B cell (primary cell): ENCODE data around the gene PRKD2. TPM values are rescaled to one million over a fixed set of nuclear protein-coding genes. Genes with fewer than 3 reads are reported as not detected.
A peak's percentile ranks its signal among the peaks of the same experiment; 100 is the strongest.

Source experiments
- ATAC-seq: fragments of 200-7000 bp; cut with Tn5 transposase; one replicate; pipeline ENCODE4 v1.10.0; 2021; ENCODE audit warnings: low read depth, mild to moderate bottlenecking, moderate number of reproducible peaks, moderate library complexity
- CTCF ChIA-PET: fragments of 350-600 bp; sonication (Branson Sonifier 250); formaldehyde crosslinking; loops from one replicate; lab custom pipeline; 2021; ENCODE audit warnings: antibody characterized with exemption, inconsistent platforms; lab: Charles Lee
- POLR2A ChIA-PET: fragments of 350-600 bp; sonication (Branson Sonifier 250); formaldehyde crosslinking; loops from one replicate; lab custom pipeline; 2021; ENCODE audit warnings: antibody characterized with exemption; lab: Charles Lee
- DNase-seq: peaks from one replicate; pipeline ENCODE4 v3.0.0; 2013
- H2AFZ ChIP-seq: 2 replicates; pipeline ENCODE4 v1.6.1; 2012; ENCODE audit warnings: mild to moderate bottlenecking, low read depth, low read length; ENCODE audit not compliant: insufficient read depth, poor library complexity, severe bottlenecking
- H3K27ac ChIP-seq, 2 donors: 1 replicate in 1 of 2; 2 replicates in 1 of 2; pipeline ENCODE4 v1.5.1; 2012 to 2013; ENCODE audit warnings: low read length in 2 of 2, mild to moderate bottlenecking in 2 of 2, moderate library complexity in 1 of 2
- H3K27me3 ChIP-seq, 4 experiments: fragments of 200-600 bp in 1 of 4; sonication (generic) in 1 of 4; replicated peaks in 1 of 4; 1 replicate in 2 of 4; 2 replicates in 2 of 4; pipeline versions ENCODE4 v1.6.1 to v1.7.0; 2013 to 2016; ENCODE audit warnings: low read length in 3 of 4, mild to moderate bottlenecking in 2 of 4, mixed read lengths in 1 of 4, moderate library complexity in 1 of 4; ENCODE audit not compliant: insufficient read depth in 4 of 4, control insufficient read depth in 3 of 4; ENCODE audit errors: control extremely low read depth in 1 of 4
- H3K36me3 ChIP-seq, 2 experiments: replicated peaks in 1 of 2; 1 replicate in 1 of 2; 2 replicates in 1 of 2; pipeline versions ENCODE4 v1.6.1 to v1.7.1; 2013; ENCODE audit warnings: low read length in 1 of 2; ENCODE audit not compliant: insufficient read depth in 2 of 2, control insufficient read depth in 1 of 2; ENCODE audit errors: control extremely low read depth in 1 of 2, extremely low read depth in 1 of 2
- H3K4me1 ChIP-seq, 2 donors: fragments of 200-600 bp in 1 of 2; sonication (generic) in 1 of 2; 1 replicate in 1 of 2; 2 replicates in 1 of 2; pipeline versions ENCODE4 v1.5.1 to v1.6.1; 2013 to 2017; ENCODE audit warnings: low read length in 2 of 2; ENCODE audit not compliant: control insufficient read depth in 2 of 2, insufficient read depth in 2 of 2
- H3K4me2 ChIP-seq: replicated peaks from 2 replicates; pipeline ENCODE3; 2012; ENCODE audit warnings: mild to moderate bottlenecking, low read depth, low read length; ENCODE audit not compliant: poor library complexity, severe bottlenecking
- H3K4me3 ChIP-seq, 5 experiments: fragments of 200-600 bp in 1 of 5; sonication (generic) in 1 of 5; 1 replicate in 3 of 5; 2 replicates in 2 of 5; pipeline versions ENCODE4 v1.5.1 to v1.7.0; 2011 to 2016; ENCODE audit warnings: low read length in 4 of 5, mild to moderate bottlenecking in 4 of 5, low read depth in 2 of 5, control low read depth in 1 of 5, moderate library complexity in 1 of 5; ENCODE audit not compliant: insufficient read depth in 1 of 5; ENCODE audit errors: control extremely low read depth in 1 of 5, extremely low read depth in 1 of 5
- H3K79me2 ChIP-seq: fragments of 200-600 bp; sonication (generic); one replicate; pipeline ENCODE4 v1.6.0; 2016; ENCODE audit warnings: low read length; ENCODE audit not compliant: control insufficient read depth, insufficient read depth
- H3K9ac ChIP-seq: fragments of 200-600 bp; sonication (generic); 2 replicates; pipeline ENCODE4 v1.6.1; 2017; ENCODE audit warnings: mild to moderate bottlenecking, low read length, moderate library complexity
- H3K9me3 ChIP-seq, 3 donors: one replicate each; pipeline versions ENCODE4 v1.6.1 to v1.7.1; 2013; ENCODE audit warnings: low read length in 2 of 3; ENCODE audit not compliant: control insufficient read depth in 2 of 3, insufficient read depth in 1 of 3; ENCODE audit errors: control extremely low read depth in 1 of 3
- H4K20me1 ChIP-seq: 2 replicates; pipeline ENCODE4 v1.6.0; 2012; ENCODE audit warnings: mild to moderate bottlenecking, low read length; ENCODE audit not compliant: insufficient read depth, control insufficient read depth, poor library complexity, severe bottlenecking
- H3K27ac Mint-ChIP-seq: one replicate; pipeline ENCODE4 v1.8.0; 2021; ENCODE audit warnings: mixed read lengths
- H3K27me3 Mint-ChIP-seq: one replicate; pipeline ENCODE4 v1.8.0; 2021; ENCODE audit warnings: mixed read lengths
- H3K4me1 Mint-ChIP-seq: one replicate; pipeline ENCODE4 v1.8.0; 2021; ENCODE audit warnings: mixed read lengths
- H3K4me3 Mint-ChIP-seq: one replicate; pipeline ENCODE4 v1.8.0; 2021; ENCODE audit warnings: mixed read lengths
- H3K9me3 Mint-ChIP-seq: one replicate; pipeline ENCODE4 v1.8.0; 2022; ENCODE audit warnings: mixed read lengths; ENCODE audit not compliant: insufficient read depth
- EZH2 ChIP-seq: IDR thresholded peaks from 2 replicates; pipeline ENCODE4 v1.6.1; 2012; ENCODE audit warnings: borderline replicate concordance, low read depth, mild to moderate bottlenecking, moderate library complexity, low read length; ENCODE audit not compliant: insufficient read depth, poor library complexity, severe bottlenecking
- WGBS: methylation state at CpG from one replicate; pipeline ENCODE4 v1.1.5; 2013; ENCODE audit warnings: missing lambda C conversion rate; ENCODE audit not compliant: insufficient coverage; 5-methylcytosine and 5-hydroxymethylcytosine counted together
- intact Hi-C: fragments of 100-400 bp; cut with micrococcal nuclease; formaldehyde crosslinking; loops from one replicate; pipeline ENCODE4 v1.10.0; 2022
- polyA plus RNA-seq: library from polyadenylated mRNA; depleted of rRNA; stranded (reverse); fragments of >200 nt; gene quantifications from 2 replicates; pipeline ENCODE4 v1.2.3, GENCODE V29; 2012
- total RNA-seq, 2 donors: library from RNA; stranded (reverse); fragments of 120-200 nt in 1 of 2; gene quantifications; 1 replicate in 1 of 2; 2 replicates in 1 of 2; pipeline versions ENCODE4 v1.2.3 to v1.2.4, GENCODE V29; 2013 to 2022
- TF ChIP-seq, protein P1 (sequence below): fragments of 200-600 bp; IDR thresholded peaks from one replicate; pipeline ENCODE4 v1.8.0; 2022; ENCODE audit warnings: antibody characterized with exemption, mild to moderate bottlenecking

The PRKD2 gene
- total and polyA plus RNA-seq, 2 donors (not counting 1 experiment from before 2014, with no cell fraction given): 192 to 208 TPM

DNA sequence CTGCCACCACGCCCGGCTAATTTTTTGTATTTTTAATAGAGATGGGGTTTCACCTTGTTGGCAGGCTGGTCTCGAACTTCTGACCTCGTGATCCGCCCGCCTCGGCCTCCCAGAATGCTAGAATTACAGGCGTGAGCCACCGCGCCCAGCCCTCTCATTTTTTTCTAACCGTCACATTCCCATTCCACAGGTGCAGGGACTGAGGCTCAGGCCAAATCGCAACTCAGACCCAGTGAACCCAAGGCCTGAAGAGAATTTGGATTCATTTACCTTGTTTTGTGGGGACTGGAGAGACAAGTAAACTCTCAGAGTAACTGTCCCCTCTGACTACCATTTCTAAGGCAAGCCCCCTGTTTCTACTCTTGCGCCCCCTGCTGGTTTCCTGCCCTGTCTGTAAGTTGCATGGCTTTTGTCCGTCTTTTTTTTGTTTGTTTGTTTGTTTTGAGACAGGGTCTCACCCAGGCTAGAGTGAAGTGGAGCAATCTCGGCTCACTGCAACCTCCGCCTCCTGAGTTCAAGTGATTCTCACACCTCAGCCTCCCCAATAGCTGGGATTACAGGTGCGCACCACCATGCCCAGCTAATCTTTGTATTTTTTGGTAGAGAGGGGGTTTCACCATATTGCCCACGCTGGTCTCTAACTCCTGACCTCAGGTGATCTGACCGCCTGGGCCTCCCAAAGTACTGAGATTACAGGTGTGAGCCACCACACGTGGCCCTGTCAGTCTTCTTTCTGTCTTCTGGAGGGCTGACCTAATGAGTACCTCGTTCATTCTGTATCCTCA, 31.6 kb upstream of the PRKD2 start:
- Mint-ChIP-seq H3K4me3 (peak overlapping the region; percentile 52), H3K9me3 (no peaks in the 10 kb centered on the region), H3K27ac (peak overlapping the region; percentile 65), H3K27me3 (no peaks in the 10 kb centered on the region), H3K4me1 (peaks cover 42% of the 10 kb centered on the region)
- Histone ChIP-seq H3K36me3 (peaks cover 0 to 4% of the 10 kb centered on the region in 2 experiments), H3K27me3 (no peaks in the 10 kb centered on the region), H4K20me1 (peaks cover 34% of the 10 kb centered on the region), H3K4me2 (no peak overlapping the region), H3K4me1 (peaks cover 15 to 31% of the 10 kb centered on the region in 2 donors), H3K9ac (no peak overlapping the region), H3K9me3 (no peaks in the 10 kb centered on the region), H3K27ac (no peak overlapping the region), H2AFZ (no peak overlapping the region), H3K79me2 (peaks cover 34% of the 10 kb centered on the region), H3K4me3 (no peak overlapping the region)
- ChIA-PET CTCF (interaction anchor here (0.5 to 4.7 kb wide), 26 partner anchors 7 to 398 kb away, joined by 3 to 51 read pairs (median 4); partner anchors contain the start of genes CALM3 and SLC1A5), POLR2A (interaction anchor here (0.6 kb wide), 2 partner anchors 25 to 47 kb away, joined by 5 to 7 read pairs; no protein-coding TSS in a partner anchor)
- peak; percentile 74 for DNase-seq
- 99% methylated on average over 10 of the region's 21 CpGs for WGBS
- no peak for ATAC-seq
- intact Hi-C loops: loop anchor here (1.0 to 5.0 kb wide), 3 partner anchors 39 to 219 kb away; partner anchors contain the start of gene SLC1A5
- no peak for TF ChIP-seq EZH2
- TF ChIP-seq, protein P1, sequence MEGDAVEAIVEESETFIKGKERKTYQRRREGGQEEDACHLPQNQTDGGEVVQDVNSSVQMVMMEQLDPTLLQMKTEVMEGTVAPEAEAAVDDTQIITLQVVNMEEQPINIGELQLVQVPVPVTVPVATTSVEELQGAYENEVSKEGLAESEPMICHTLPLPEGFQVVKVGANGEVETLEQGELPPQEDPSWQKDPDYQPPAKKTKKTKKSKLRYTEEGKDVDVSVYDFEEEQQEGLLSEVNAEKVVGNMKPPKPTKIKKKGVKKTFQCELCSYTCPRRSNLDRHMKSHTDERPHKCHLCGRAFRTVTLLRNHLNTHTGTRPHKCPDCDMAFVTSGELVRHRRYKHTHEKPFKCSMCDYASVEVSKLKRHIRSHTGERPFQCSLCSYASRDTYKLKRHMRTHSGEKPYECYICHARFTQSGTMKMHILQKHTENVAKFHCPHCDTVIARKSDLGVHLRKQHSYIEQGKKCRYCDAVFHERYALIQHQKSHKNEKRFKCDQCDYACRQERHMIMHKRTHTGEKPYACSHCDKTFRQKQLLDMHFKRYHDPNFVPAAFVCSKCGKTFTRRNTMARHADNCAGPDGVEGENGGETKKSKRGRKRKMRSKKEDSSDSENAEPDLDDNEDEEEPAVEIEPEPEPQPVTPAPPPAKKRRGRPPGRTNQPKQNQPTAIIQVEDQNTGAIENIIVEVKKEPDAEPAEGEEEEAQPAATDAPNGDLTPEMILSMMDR: peak; percentile 75
